Stomach (tissue), 4 donors: ENCODE results near the gene MT1A.

ENCODE experiments used
- EP300 ChIP-seq: sonication (generic); formaldehyde crosslinking; IDR thresholded peaks from one replicate; pipeline ENCODE4 v1.6.1; 2017; ENCODE audit warnings: antibody characterized with exemption
- POLR2A ChIP-seq, 4 donors: fragments of 450-650 bp; IDR thresholded peaks; one replicate each; pipeline ENCODE4 v1.6.1; 2016; ENCODE audit warnings: antibody characterized with exemption in 4 of 4, control low read depth in 2 of 4, mild to moderate bottlenecking in 1 of 4, moderate library complexity in 1 of 4
- POLR2AphosphoS5 ChIP-seq, 3 donors: sonication (generic); formaldehyde crosslinking; IDR thresholded peaks; one replicate each; pipeline ENCODE4 v1.6.1; 2016; ENCODE audit warnings: antibody characterized with exemption in 3 of 3
- TF ChIP-seq, protein P1 (sequence below), 7 experiments: fragments of 450-650 bp in 4 of 7; fragments of 200-600 bp in 3 of 7; sonication (generic) in 3 of 7; IDR thresholded peaks; one replicate each; pipeline ENCODE4 v1.5.1; 2016 to 2019; ENCODE audit warnings: antibody characterized with exemption in 7 of 7, control low read depth in 2 of 7, mild to moderate bottlenecking in 1 of 7

DNA sequence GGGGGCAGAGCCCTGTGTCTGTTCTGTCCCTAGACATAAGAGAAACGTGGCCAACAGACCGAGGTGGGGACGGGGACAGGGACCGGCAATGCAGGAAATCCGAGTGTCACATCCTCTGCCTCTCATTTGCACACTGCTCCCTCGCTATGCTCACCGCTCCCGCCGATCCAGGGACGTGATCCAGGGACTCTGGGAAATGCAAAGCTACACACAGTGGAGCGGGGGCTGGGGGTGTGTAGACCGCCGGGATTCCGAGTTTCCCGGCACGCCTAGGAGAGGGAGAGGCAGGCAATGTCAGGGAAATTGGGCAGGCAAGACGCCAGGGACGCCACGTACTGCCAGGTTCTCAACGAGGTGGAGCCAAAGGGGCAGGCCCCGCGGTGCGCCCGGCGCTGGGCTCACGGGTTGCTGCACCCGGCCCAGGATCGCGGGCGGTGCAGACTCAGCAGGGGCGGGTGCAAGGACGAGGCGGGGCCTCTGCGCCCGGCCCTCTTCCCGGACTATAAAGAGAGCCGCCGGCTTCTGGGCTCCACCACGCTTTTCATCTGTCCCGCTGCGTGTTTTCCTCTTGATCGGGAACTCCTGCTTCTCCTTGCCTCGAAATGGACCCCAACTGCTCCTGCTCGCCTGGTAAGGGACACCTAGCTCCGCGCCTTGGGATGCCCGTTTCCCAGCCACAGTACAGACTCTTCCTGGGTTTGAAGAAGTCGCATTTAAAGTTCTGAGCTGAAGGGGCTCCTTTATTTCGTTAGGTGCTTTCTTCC is 43.7 kb downstream of the MT1A start, which contains the start of gene MT1X:
- TF ChIP-seq, protein P1, sequence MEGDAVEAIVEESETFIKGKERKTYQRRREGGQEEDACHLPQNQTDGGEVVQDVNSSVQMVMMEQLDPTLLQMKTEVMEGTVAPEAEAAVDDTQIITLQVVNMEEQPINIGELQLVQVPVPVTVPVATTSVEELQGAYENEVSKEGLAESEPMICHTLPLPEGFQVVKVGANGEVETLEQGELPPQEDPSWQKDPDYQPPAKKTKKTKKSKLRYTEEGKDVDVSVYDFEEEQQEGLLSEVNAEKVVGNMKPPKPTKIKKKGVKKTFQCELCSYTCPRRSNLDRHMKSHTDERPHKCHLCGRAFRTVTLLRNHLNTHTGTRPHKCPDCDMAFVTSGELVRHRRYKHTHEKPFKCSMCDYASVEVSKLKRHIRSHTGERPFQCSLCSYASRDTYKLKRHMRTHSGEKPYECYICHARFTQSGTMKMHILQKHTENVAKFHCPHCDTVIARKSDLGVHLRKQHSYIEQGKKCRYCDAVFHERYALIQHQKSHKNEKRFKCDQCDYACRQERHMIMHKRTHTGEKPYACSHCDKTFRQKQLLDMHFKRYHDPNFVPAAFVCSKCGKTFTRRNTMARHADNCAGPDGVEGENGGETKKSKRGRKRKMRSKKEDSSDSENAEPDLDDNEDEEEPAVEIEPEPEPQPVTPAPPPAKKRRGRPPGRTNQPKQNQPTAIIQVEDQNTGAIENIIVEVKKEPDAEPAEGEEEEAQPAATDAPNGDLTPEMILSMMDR (IDR thresholded peaks at IDR 0.05): no peak
- TF ChIP-seq POLR2AphosphoS5 (IDR thresholded peaks at IDR 0.05) (peak; percentile 83 to 99 (median 98)), POLR2A (IDR thresholded peaks at IDR 0.05) (peak in 2 of 4 donors; percentile 32 to 92), EP300 (peak; percentile 86)
